Measurements from ENCODE around the gene RRP15. TPM values are rescaled to one million over a fixed set of nuclear protein-coding genes. Genes with fewer than 3 reads are reported as not detected.

The RRP15 gene
- total RNA-seq, 1 donor from 2014 or later, result 19.3 TPM

- intact Hi-C loops (cut with micrococcal nuclease), result no loop called here
These were observed 95.3 kb downstream of the RRP15 start for GRCh38 chr1:218380125-218380977.

DNA sequence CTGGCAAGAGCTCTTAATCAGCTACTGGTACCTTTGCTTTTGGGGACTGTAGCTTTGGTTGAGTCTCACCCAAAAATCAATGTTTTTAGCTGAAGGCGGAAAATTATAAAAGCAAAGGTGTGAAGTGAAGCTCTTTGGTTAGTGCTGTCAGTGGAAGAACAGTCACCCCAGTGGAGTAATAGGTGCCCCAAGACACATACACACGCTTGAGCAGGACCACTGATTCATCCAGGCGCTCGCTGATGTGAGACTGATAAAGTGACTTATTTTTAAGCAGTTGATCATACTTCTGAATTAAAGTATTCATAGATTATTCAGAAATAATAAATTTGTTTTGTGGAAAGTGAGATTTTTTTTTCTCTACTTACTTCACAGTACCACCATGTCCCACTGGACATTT, 97.2 kb downstream of the RRP15 start:
- intact Hi-C loops (cut with micrococcal nuclease), result no loop called here

- intact Hi-C loops (cut with micrococcal nuclease), result no loop called here
These were observed 98.0 kb downstream of the RRP15 start for GRCh38 chr1:218383051-218383450.

- intact Hi-C loops (cut with micrococcal nuclease), result no loop called here
These were observed 98.6 kb downstream of the RRP15 start for GRCh38 chr1:218383681-218384080.

DNA sequence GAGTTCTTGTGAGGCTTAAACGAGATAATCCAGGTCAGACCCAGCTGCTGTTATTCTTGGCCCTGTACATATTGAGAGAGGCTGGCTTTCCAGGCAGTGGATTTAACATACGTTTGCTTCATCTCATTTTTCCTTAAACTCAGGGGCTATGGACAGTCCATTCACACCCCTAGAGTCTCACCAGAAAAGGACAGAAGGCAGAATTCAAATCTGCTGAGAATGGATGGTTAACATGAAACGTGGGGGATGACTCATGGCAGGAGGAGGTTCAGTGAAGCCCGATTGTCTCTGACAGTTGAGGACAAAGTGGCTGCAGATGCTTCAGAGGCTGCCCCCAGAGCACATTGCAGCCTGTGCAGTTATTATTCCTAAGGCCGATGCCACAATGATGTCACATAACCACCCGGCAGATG, 99.5 kb downstream of the RRP15 start:
- intact Hi-C loops (cut with micrococcal nuclease), result no loop called here

Other genes starting within 250 kb of the RRP15 start
- 0.12 TPM in 1 of 2 replicates, not detected in the other for gene TGFB2, start 60.0 kb downstream of the RRP15 start, total RNA-seq